AG09319 (cell line): ENCODE measurements around the gene RALGPS2.

Source experiments
- DNase-seq: peaks from one replicate; pipeline ENCODE4 v3.0.0-alpha.2; 2010; ENCODE audit warnings: low read depth; ENCODE audit errors: extremely low read depth
- CTCF ChIP-seq: IDR thresholded peaks from 2 replicates; pipeline ENCODE4 v1.5.1; 2011; ENCODE audit warnings: low read depth, mild to moderate bottlenecking, inconsistent platforms, low read length, moderate library complexity

RALGPS2 gene

DNA sequence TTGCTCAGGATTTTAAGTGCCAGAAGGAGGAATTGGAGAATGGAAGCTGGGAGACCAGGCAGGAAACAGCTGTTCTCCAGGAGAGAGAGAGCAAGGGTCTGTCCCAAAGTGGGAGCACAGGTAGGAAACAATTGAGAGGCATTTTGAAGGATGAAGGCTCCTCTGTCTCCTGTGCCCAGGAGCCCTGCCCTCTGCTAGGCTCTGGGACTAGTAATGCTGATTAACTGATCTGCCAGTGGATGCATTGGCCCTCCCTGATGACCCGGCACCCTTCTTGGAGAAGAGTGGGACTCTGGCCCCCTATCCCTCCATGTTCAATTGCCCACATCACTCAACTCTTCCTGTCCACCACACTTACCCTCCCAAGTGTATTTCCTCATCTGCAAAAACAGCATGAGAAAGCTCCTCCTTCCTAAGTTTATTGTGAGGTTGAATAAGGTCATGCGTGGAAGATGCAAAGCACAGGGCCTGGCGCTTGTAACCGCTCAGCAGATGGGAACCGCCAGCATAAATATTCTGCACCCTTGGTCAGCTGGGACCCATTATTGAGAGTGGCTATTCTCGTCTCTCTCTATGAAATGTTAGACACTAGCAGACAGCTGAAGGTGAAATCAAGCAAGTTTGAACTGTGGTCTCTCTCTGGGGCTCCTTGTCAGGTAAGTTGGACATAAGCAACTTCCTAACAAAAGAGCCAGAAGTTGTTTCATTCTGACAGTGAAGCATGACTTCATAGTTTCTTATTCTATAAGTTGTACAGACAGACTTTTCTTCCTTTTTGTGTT lies 208.9 kb downstream of the RALGPS2 start:
- TF ChIP-seq CTCF, result no peak
- DNase-seq, result no peak

DNA sequence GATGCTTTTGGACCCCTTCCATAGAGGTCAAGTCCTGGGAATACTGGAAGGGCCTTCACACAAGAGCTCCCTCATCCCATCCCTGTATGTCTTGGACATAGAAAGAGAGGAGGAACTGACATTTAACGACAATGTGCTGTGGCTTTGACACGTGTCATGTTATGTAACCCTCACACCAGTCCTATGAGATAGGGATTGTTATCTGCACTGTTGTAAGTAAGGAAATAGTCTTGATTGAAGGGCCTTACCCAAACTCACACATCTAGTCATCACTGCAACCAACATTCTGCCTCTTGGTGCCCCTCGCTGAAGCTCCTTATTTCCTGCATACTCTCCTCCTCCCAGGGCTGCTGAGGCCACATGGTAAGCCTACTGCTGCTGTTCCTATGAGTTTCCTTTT lies 209.5 kb downstream of the RALGPS2 start:
- no peak for TF ChIP-seq CTCF
- DNase-seq, result no peak

- no peak for TF ChIP-seq CTCF
Measured at GRCh38 chr1:178935610-178936009, 210.6 kb downstream of the RALGPS2 start.

GRCh38 chr1:178937695-178938094 lies 212.7 kb downstream of the RALGPS2 start:
- TF ChIP-seq CTCF, result no peak
- no peak for DNase-seq

More at GRCh38 chr1:178935610-178936009, 210.6 kb downstream of the RALGPS2 start:
- no peak for DNase-seq

DNA sequence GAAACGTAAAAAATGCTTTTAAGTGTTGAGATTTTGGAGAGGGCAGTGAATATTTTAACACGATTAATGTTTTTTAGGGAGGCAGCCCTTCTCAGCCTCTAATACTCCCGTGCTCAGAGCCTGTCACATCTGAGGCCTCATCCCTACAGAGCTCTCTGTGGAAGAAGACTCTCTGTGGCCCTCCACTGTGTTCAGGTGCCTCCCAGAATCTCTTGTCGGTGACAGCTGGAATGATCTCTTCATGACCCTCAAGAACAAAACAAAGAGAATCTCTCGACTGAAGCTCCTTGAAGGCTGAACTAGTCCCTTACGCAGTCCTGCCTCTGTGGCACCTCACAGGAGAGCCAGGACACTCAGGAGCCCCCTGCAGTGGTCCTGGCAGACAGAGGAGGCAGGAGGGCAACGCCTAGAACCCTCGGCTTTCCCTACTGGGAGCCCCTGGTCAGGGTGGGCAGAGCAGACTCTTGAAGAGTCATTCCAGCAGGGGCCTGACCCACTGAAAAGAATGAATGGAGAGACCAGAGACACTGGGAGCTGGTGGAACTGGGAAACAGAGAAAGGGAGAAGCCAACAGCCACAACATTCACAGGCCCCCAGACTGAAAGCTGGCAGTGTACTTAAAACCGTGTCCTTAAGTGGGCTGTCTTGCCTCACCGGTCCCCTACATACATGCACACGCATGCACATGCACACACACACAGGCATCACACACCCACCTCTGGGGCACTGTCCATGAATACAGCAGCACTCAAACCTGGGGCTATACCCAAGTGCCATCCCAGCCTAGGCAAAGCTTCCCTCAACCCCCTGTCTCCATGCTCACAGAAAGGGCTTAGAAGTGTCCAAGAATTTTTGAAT lies 213.3 kb downstream of the RALGPS2 start:
- DNase-seq, result no peak
- no peak for TF ChIP-seq CTCF

DNA sequence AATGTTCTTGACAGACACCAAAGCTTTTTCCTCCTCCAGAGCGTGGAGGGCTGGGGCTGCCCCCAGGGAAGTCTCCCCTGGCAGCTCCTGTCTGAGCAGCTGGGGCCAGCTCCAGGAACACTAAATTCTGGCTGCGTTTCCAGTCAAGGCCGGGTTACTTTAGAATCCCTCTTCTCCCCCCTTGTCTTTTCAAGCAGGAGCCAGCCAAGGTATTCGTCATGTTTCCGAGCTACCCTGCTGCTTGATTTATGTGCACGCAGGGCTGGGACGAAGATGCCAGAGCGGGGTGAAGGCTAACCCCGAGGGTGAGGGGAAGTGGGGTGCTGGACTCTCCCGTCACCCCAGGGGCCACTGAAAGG lies 213.9 kb downstream of the RALGPS2 start:
- DNase-seq, result no peak
- TF ChIP-seq CTCF, result no peak
